Tibial nerve (tissue), 4 donors: ENCODE measurements around the gene LRRC58.

Experiments
- EP300 ChIP-seq, 2 donors: sonication (generic); formaldehyde crosslinking; IDR thresholded peaks; one replicate each; pipeline ENCODE4 v1.6.1; 2017; ENCODE audit warnings: antibody characterized with exemption in 2 of 2, mild to moderate bottlenecking in 1 of 2
- POLR2A ChIP-seq, 2 donors: fragments of 450-650 bp; IDR thresholded peaks; one replicate each; pipeline ENCODE4 v1.6.1; 2017; ENCODE audit warnings: antibody characterized with exemption in 2 of 2, mild to moderate bottlenecking in 2 of 2, moderate library complexity in 2 of 2
- TF ChIP-seq, protein P1 (sequence below), 5 experiments: fragments of 200-600 bp in 3 of 5; fragments of 450-650 bp in 2 of 5; sonication (generic) in 3 of 5; IDR thresholded peaks; one replicate each; pipeline ENCODE4 v1.5.1; 2016 to 2019; ENCODE audit warnings: antibody characterized with exemption in 5 of 5, mild to moderate bottlenecking in 3 of 5, moderate library complexity in 2 of 5

DNA sequence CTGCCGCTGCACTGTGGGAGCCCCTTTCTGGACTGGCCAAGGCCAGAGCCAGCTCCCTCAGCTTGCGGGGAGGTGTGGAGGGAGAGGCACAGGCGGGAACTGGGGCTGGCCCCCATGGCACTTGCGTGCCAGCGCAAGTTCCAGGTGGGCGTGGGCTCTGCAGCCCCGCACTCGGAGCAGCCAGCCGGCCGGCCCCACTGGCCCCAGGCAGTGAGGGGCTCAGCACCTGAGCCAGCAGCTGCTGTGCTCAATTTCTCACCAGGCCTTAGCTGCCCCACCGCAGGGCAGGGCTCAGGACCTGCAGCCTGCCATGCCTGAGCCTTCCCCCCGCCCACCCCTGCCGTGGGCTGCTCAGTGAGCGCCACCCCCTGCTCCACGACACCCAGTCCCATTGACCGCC is 59.5 kb downstream of the LRRC58 start:
- TF ChIP-seq, protein P1, sequence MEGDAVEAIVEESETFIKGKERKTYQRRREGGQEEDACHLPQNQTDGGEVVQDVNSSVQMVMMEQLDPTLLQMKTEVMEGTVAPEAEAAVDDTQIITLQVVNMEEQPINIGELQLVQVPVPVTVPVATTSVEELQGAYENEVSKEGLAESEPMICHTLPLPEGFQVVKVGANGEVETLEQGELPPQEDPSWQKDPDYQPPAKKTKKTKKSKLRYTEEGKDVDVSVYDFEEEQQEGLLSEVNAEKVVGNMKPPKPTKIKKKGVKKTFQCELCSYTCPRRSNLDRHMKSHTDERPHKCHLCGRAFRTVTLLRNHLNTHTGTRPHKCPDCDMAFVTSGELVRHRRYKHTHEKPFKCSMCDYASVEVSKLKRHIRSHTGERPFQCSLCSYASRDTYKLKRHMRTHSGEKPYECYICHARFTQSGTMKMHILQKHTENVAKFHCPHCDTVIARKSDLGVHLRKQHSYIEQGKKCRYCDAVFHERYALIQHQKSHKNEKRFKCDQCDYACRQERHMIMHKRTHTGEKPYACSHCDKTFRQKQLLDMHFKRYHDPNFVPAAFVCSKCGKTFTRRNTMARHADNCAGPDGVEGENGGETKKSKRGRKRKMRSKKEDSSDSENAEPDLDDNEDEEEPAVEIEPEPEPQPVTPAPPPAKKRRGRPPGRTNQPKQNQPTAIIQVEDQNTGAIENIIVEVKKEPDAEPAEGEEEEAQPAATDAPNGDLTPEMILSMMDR (IDR thresholded peaks at IDR 0.05), result no peak
- no peak for TF ChIP-seq POLR2A (IDR thresholded peaks at IDR 0.05)
- no peak for TF ChIP-seq EP300 (IDR thresholded peaks at IDR 0.05)
